ENCODE data around the gene WDR77. TPM values are rescaled to one million over a fixed set of nuclear protein-coding genes. Genes with fewer than 3 reads are reported as not detected.

The WDR77 gene
- total and polyA plus RNA-seq, 2 experiments from 2014 or later: 34.3 to 45.8 TPM

GRCh38 chr1:111475701-111476100, 26.6 kb upstream of the WDR77 start:
- H3K9me3 ChIP-seq (ENCODE audit: low read depth): no peaks in the 10 kb centered on the region
- no peak overlapping the region for H3K27ac ChIP-seq
- no peak for DNase-seq
- H3K36me3 ChIP-seq (ENCODE audit: low read depth): no peaks in the 10 kb centered on the region
- 0 out of 2 replicates have a peak, but pooled peaks cover 7% of the 10 kb centered on the region for H3K4me1 ChIP-seq (ENCODE audit: insufficient read depth)
- H3K4me3 ChIP-seq: no peak overlapping the region
- H2AFZ ChIP-seq: no peak overlapping the region
- no peak overlapping the region for H3K4me2 ChIP-seq (ENCODE audit: unreplicated experiment)
- H3K9me2 ChIP-seq (ENCODE audit: insufficient read depth): no peaks in the 10 kb centered on the region
- H3K9ac ChIP-seq: no peak overlapping the region
- TF ChIP-seq EZH2phosphoT487 (IDR thresholded peaks at IDR 0.05; ENCODE audit: insufficient read depth, low read depth) (no peak), EZH2 (IDR thresholded peaks at IDR 0.05; ENCODE audit: insufficient read depth, poor library complexity, severe bottlenecking) (no peak)
- no peaks in the 10 kb centered on the region for H3F3A ChIP-seq (ENCODE audit: insufficient read depth)
- H3K79me2 ChIP-seq (ENCODE audit: insufficient read depth): no peaks in the 10 kb centered on the region
- in situ Hi-C loops (cut with MboI): loop anchor here (10.0 to 25.0 kb wide), 2 partner anchors 279 to 887 kb away; partner anchors contain the start of gene DDX20
- no peaks in the 10 kb centered on the region for H3K27me3 ChIP-seq (replicated peaks; ENCODE audit: insufficient read depth)
- WGBS, 2 experiments (ENCODE audit: low coverage in 1 of 2, low lambda C conversion rate in 2 of 2, missing lambda C conversion rate in 2 of 2): 95 to 97% methylated on average over 5 of the region's 5 CpGs
- H4K20me1 ChIP-seq (ENCODE audit: insufficient read depth): no peaks in the 10 kb centered on the region

- Histone ChIP-seq H3K27me3 (replicated peaks; ENCODE audit: insufficient read depth) (no peaks in the 10 kb centered on the region), H3K4me3 (no peak overlapping the region), H2AFZ (no peak overlapping the region), H3K4me1 (ENCODE audit: insufficient read depth) (0 out of 2 replicates have a peak, but pooled peaks cover 7% of the 10 kb centered on the region), H3K4me2 (ENCODE audit: unreplicated experiment) (no peak overlapping the region), H3K27ac (no peak overlapping the region), H3K9ac (no peak overlapping the region), H3K9me2 (ENCODE audit: insufficient read depth) (no peaks in the 10 kb centered on the region), H3K9me3 (ENCODE audit: low read depth) (no peaks in the 10 kb centered on the region), H3F3A (ENCODE audit: insufficient read depth) (no peaks in the 10 kb centered on the region), H3K79me2 (ENCODE audit: insufficient read depth) (no peaks in the 10 kb centered on the region), H4K20me1 (ENCODE audit: insufficient read depth) (no peaks in the 10 kb centered on the region), H3K36me3 (ENCODE audit: low read depth) (no peaks in the 10 kb centered on the region)
- DNase-seq: no peak
- in situ Hi-C loops (cut with MboI): loop anchor here (10.0 kb wide), 1 partner anchor 280 kb away; the partner anchor contains the start of gene DDX20
- no peak for TF ChIP-seq EZH2 (IDR thresholded peaks at IDR 0.05; ENCODE audit: insufficient read depth, poor library complexity, severe bottlenecking)
- no peak for TF ChIP-seq EZH2phosphoT487 (IDR thresholded peaks at IDR 0.05; ENCODE audit: insufficient read depth, low read depth)
- WGBS, 2 experiments (ENCODE audit: low coverage in 1 of 2, low lambda C conversion rate in 2 of 2, missing lambda C conversion rate in 2 of 2): 92 to 97% methylated on average over 4 of the region's 4 CpGs
Observed at GRCh38 chr1:111474521-111474920, 25.5 kb upstream of the WDR77 start.

GRCh38 chr1:111474106-111474505, 25.1 kb upstream of the WDR77 start:
- H3K27me3 ChIP-seq (replicated peaks; ENCODE audit: insufficient read depth): no peaks in the 10 kb centered on the region
- WGBS, 2 experiments (ENCODE audit: low coverage in 1 of 2, low lambda C conversion rate in 2 of 2, missing lambda C conversion rate in 2 of 2): 98% methylated on average over 5 of the region's 5 CpGs
- no peak overlapping the region for H3K4me3 ChIP-seq
- H3K9ac ChIP-seq: no peak overlapping the region
- in situ Hi-C loops (cut with MboI): loop anchor here (10.0 kb wide), 1 partner anchor 281 kb away; the partner anchor contains the start of gene DDX20
- no peak overlapping the region for H3K4me2 ChIP-seq (ENCODE audit: unreplicated experiment)
- H3K4me1 ChIP-seq (ENCODE audit: insufficient read depth): 0 out of 2 replicates have a peak, but pooled peaks cover 7% of the 10 kb centered on the region
- no peaks in the 10 kb centered on the region for H3K79me2 ChIP-seq (ENCODE audit: insufficient read depth)
- H2AFZ ChIP-seq: no peak overlapping the region
- H3K9me2 ChIP-seq (ENCODE audit: insufficient read depth): no peaks in the 10 kb centered on the region
- 0 out of 2 replicates have a peak, but pooled peaks cover under 1% of the 10 kb centered on the region for H3K36me3 ChIP-seq (ENCODE audit: low read depth)
- H3F3A ChIP-seq (ENCODE audit: insufficient read depth): no peaks in the 10 kb centered on the region
- H3K9me3 ChIP-seq (ENCODE audit: low read depth): no peaks in the 10 kb centered on the region
- no peak overlapping the region for H3K27ac ChIP-seq
- TF ChIP-seq EZH2 (IDR thresholded peaks at IDR 0.05; ENCODE audit: insufficient read depth, poor library complexity, severe bottlenecking) (no peak), EZH2phosphoT487 (IDR thresholded peaks at IDR 0.05; ENCODE audit: insufficient read depth, low read depth) (no peak)
- DNase-seq: no peak
- no peaks in the 10 kb centered on the region for H4K20me1 ChIP-seq (ENCODE audit: insufficient read depth)

- H3K9ac ChIP-seq: no peak overlapping the region
- H3F3A ChIP-seq (ENCODE audit: insufficient read depth): no peaks in the 10 kb centered on the region
- in situ Hi-C loops (cut with MboI): loop anchor here (10.0 kb wide), 1 partner anchor 283 kb away; the partner anchor contains the start of gene DDX20
- H3K79me2 ChIP-seq (ENCODE audit: insufficient read depth): no peaks in the 10 kb centered on the region
- no peaks in the 10 kb centered on the region for H3K9me3 ChIP-seq (ENCODE audit: low read depth)
- H3K36me3 ChIP-seq (ENCODE audit: low read depth): 0 out of 2 replicates have a peak, but pooled peaks cover 8% of the 10 kb centered on the region
- H3K4me1 ChIP-seq (ENCODE audit: insufficient read depth): 0 out of 2 replicates have a peak, but pooled peaks cover 7% of the 10 kb centered on the region
- no peak for TF ChIP-seq EZH2phosphoT487 (IDR thresholded peaks at IDR 0.05; ENCODE audit: insufficient read depth, low read depth)
- TF ChIP-seq EZH2 (IDR thresholded peaks at IDR 0.05; ENCODE audit: insufficient read depth, poor library complexity, severe bottlenecking): no peak
- 97 to 99% methylated on average over 3 of the region's 3 CpGs for WGBS, 2 experiments (ENCODE audit: low coverage in 1 of 2, low lambda C conversion rate in 2 of 2, missing lambda C conversion rate in 2 of 2)
- no peak overlapping the region for H3K27ac ChIP-seq
- no peak overlapping the region for H3K4me2 ChIP-seq (ENCODE audit: unreplicated experiment)
- H3K4me3 ChIP-seq: no peak overlapping the region
- no peaks in the 10 kb centered on the region for H4K20me1 ChIP-seq (ENCODE audit: insufficient read depth)
- no peak overlapping the region for H2AFZ ChIP-seq
- DNase-seq: no peak
- H3K27me3 ChIP-seq (replicated peaks; ENCODE audit: insufficient read depth): no peaks in the 10 kb centered on the region
- H3K9me2 ChIP-seq (ENCODE audit: insufficient read depth): no peaks in the 10 kb centered on the region
Observed at GRCh38 chr1:111471538-111471937, 22.5 kb upstream of the WDR77 start.

Data from GM23248 (cell line).